ENCODE data around the gene PNMA8A. TPM values are rescaled to one million over a fixed set of nuclear protein-coding genes. Genes with fewer than 3 reads are reported as not detected.

Gene PNMA8A
- total and polyA plus RNA-seq, 10 of the 15 experiments (the other 5 are each of a cell fraction or from before 2014, with no cell fraction given): 0.02 to 0.28 (median 0.16) TPM

DNA sequence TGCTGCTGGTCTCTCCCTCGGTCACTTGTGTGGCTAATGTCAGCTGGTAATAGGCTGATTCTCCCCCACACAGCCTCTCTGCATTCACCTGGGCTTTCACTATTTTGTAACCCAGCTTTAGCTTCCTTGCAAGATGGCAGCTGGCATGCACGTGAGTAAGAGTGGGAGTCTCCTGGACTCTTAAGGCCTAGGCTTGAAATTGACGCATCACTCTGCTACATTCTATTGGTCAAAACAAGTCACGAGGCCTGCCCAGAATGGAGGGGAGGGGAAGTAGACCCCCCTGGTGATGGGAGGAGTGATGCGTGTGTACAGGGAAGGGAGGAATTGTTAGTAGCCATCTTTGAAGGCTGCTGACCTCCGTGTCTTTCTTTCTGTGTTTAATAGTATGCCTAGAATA is 49.3 kb upstream of the PNMA8A start:
- no peaks in the 10 kb centered on the region for H3K79me2 ChIP-seq (ENCODE audit: control insufficient read depth, insufficient read depth, low read length)
- SMC1A ChIA-PET (ENCODE audit: uncharacterized antibody, unreplicated experiment): interaction anchor here (1.6 kb wide), 1 partner anchor 22 kb away, joined by 5 read pairs; no protein-coding TSS in a partner anchor
- no peaks in the 10 kb centered on the region for H4K20me1 ChIP-seq (ENCODE audit: control insufficient read depth, insufficient read depth)
- in situ Hi-C loops (cut with MboI) (no loop called here), intact Hi-C loops (cut with micrococcal nuclease; ENCODE audit: unreplicated experiment) (no loop called here)
- POLR2A ChIA-PET: no interaction called here
- ATAC-seq (no peak), FAIRE-seq (no peak), DNase-seq (ENCODE audit: low read depth, low spot score) (no peak)
- H3K27me3 ChIP-seq (replicated peaks in 1 of 2; ENCODE audit: control insufficient read depth in 2 of 2, insufficient read depth in 2 of 2, low read length in 1 of 2): no peaks in the 10 kb centered on the region
- no peak overlapping the region for H3K27ac ChIP-seq (ENCODE audit: control insufficient read depth, insufficient read depth)
- H3K4me3 ChIP-seq: no peak overlapping the region
- H3K4me2 ChIP-seq (ENCODE audit: control insufficient read depth, insufficient read depth): no peak overlapping the region
- H3K36me3 ChIP-seq (ENCODE audit: control insufficient read depth in 2 of 2, insufficient read depth in 2 of 2, low read length in 1 of 2): no peaks in the 10 kb centered on the region
- peaks cover 12% of the 10 kb centered on the region for H3K4me1 ChIP-seq (ENCODE audit: control insufficient read depth, insufficient read depth, low read length)
- 79% methylated on average over 6 of the region's 6 CpGs for WGBS (ENCODE audit: insufficient coverage, insufficient replicate concordance, low lambda C conversion rate, missing lambda C conversion rate)
- H3K9ac ChIP-seq (ENCODE audit: control insufficient read depth, insufficient read depth, low read length): no peak overlapping the region
- CTCF ChIA-PET: interaction anchor here (1.1 to 2.6 kb wide), 3 partner anchors 17 to 124 kb away, joined by 4 to 14 read pairs (median 6); no protein-coding TSS in a partner anchor
- RAD21 ChIA-PET (ENCODE audit: unreplicated experiment): no interaction called here
- no peaks in the 10 kb centered on the region; the same call in 1 of the 3 replicates for H3K9me3 ChIP-seq (replicated peaks; ENCODE audit: control insufficient read depth, insufficient read depth, low read length)
- H2AFZ ChIP-seq (ENCODE audit: control insufficient read depth, low read depth, low read length): no peak overlapping the region
- no peak for TF ChIP-seq CBX3 (IDR thresholded peaks at IDR 0.05; ENCODE audit: borderline replicate concordance, low read depth)
- 0 out of 2 replicates have a peak, but pooled peaks have one; percentile 16 for TF ChIP-seq YY1 (IDR thresholded peaks at IDR 0.05; ENCODE audit: low read depth, low read length)
- TF ChIP-seq POLR2AphosphoS5 (IDR thresholded peaks at IDR 0.05; ENCODE audit: low read length): no peak
- no TSS peak for BruUV-seq (replicated peaks)

DNA sequence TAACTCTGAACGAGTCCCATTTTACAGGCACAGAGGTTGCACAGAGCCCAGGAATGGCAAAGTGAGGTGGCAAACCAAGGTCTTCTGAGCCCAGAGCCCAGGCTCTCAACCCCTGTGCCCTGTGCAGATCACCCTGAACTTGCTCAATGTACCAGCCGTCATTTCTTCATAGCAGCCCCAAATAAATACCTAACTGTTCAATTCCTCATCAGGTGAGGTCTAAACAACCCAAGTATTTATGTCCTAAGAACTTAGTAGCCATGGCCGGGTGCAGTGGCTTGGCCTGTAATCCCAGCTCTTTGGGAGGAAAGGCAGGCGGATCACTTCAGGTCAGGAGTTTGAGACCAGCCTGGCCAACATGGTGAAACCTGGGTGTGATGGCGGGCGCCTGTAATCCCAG is 46.1 kb upstream of the PNMA8A start:
- in situ Hi-C loops (cut with MboI) (no loop called here), intact Hi-C loops (cut with micrococcal nuclease; ENCODE audit: unreplicated experiment) (no loop called here)
- H3K79me2 ChIP-seq (ENCODE audit: control insufficient read depth, insufficient read depth, low read length): no peaks in the 10 kb centered on the region
- ATAC-seq (no peak), FAIRE-seq (no peak), DNase-seq (ENCODE audit: low read depth, low spot score) (no peak)
- H3K9ac ChIP-seq (ENCODE audit: control insufficient read depth, insufficient read depth, low read length): no peak overlapping the region
- WGBS (ENCODE audit: insufficient coverage, insufficient replicate concordance, low lambda C conversion rate, missing lambda C conversion rate): 48% methylated on average over 6 of the region's 6 CpGs
- H4K20me1 ChIP-seq (ENCODE audit: control insufficient read depth, insufficient read depth): no peaks in the 10 kb centered on the region
- no peak overlapping the region for H2AFZ ChIP-seq (ENCODE audit: control insufficient read depth, low read depth, low read length)
- H3K4me2 ChIP-seq (ENCODE audit: control insufficient read depth, insufficient read depth): no peak overlapping the region
- no peak overlapping the region for H3K4me3 ChIP-seq
- no peaks in the 10 kb centered on the region for H3K27me3 ChIP-seq (replicated peaks in 1 of 2; ENCODE audit: control insufficient read depth in 2 of 2, insufficient read depth in 2 of 2, low read length in 1 of 2)
- no peaks in the 10 kb centered on the region for H3K9me3 ChIP-seq (replicated peaks; ENCODE audit: control insufficient read depth, insufficient read depth, low read length)
- TF ChIP-seq PAX8 (IDR thresholded peaks at IDR 0.05): no peak
- no peak for TF ChIP-seq LARP7 (IDR thresholded peaks at IDR 0.05)
- TF ChIP-seq, protein P1, sequence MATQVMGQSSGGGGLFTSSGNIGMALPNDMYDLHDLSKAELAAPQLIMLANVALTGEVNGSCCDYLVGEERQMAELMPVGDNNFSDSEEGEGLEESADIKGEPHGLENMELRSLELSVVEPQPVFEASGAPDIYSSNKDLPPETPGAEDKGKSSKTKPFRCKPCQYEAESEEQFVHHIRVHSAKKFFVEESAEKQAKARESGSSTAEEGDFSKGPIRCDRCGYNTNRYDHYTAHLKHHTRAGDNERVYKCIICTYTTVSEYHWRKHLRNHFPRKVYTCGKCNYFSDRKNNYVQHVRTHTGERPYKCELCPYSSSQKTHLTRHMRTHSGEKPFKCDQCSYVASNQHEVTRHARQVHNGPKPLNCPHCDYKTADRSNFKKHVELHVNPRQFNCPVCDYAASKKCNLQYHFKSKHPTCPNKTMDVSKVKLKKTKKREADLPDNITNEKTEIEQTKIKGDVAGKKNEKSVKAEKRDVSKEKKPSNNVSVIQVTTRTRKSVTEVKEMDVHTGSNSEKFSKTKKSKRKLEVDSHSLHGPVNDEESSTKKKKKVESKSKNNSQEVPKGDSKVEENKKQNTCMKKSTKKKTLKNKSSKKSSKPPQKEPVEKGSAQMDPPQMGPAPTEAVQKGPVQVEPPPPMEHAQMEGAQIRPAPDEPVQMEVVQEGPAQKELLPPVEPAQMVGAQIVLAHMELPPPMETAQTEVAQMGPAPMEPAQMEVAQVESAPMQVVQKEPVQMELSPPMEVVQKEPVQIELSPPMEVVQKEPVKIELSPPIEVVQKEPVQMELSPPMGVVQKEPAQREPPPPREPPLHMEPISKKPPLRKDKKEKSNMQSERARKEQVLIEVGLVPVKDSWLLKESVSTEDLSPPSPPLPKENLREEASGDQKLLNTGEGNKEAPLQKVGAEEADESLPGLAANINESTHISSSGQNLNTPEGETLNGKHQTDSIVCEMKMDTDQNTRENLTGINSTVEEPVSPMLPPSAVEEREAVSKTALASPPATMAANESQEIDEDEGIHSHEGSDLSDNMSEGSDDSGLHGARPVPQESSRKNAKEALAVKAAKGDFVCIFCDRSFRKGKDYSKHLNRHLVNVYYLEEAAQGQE (IDR thresholded peaks at IDR 0.05; ENCODE audit: low read depth, low read length): no peak
- no peak for TF ChIP-seq YY1 (IDR thresholded peaks at IDR 0.05; ENCODE audit: low read depth, low read length)
- TF ChIP-seq ZSCAN29 (IDR thresholded peaks at IDR 0.05): no peak
- no peak for TF ChIP-seq HDGF (IDR thresholded peaks at IDR 0.05)
- RAD21 ChIA-PET (ENCODE audit: unreplicated experiment): interaction anchor here (1.4 to 2.0 kb wide), 2 partner anchors 144 to 237 kb away, joined by 4 to 5 read pairs; partner anchors contain the start of gene DACT3
- SMC1A ChIA-PET (ENCODE audit: uncharacterized antibody, unreplicated experiment): interaction anchor here (0.7 kb wide), 1 partner anchor 186 kb away, joined by 3 read pairs; no protein-coding TSS in a partner anchor
- POLR2A ChIA-PET: no interaction called here
- no peak overlapping the region for H3K27ac ChIP-seq (ENCODE audit: control insufficient read depth, insufficient read depth)
- no TSS peak for BruUV-seq (replicated peaks)
- CTCF ChIA-PET: interaction anchor here (0.9 to 3.8 kb wide), 7 partner anchors 10 to 489 kb away, joined by 3 to 33 read pairs (median 4); no protein-coding TSS in a partner anchor
- no peaks in the 10 kb centered on the region for H3K36me3 ChIP-seq (ENCODE audit: control insufficient read depth in 2 of 2, insufficient read depth in 2 of 2, low read length in 1 of 2)
- peaks cover 3% of the 10 kb centered on the region for H3K4me1 ChIP-seq (ENCODE audit: control insufficient read depth, insufficient read depth, low read length)

All from GM12878 (cell line).